ENCODE measurements around the gene MID1.

The MID1 gene

GRCh38 chrX:10620121-10620699 lies at the start of gene MID1:
Gene MID1 (minus strand): TSS chrX:10620585. CDS start chrX:10567547, 53,038 bp downstream.
- DNase-seq, result no peak

- no peak for DNase-seq
Observed at GRCh38 chrX:10667143-10667542, 46.8 kb upstream of the MID1 start.

- no peak for DNase-seq
Observed at GRCh38 chrX:10666102-10666501, 45.7 kb upstream of the MID1 start.

GRCh38 chrX:10665681-10666080 lies 45.3 kb upstream of the MID1 start:
- DNase-seq, result no peak

- DNase-seq, result no peak
Observed at GRCh38 chrX:10660171-10660570, 39.8 kb upstream of the MID1 start.

- no peak for DNase-seq
Observed at GRCh38 chrX:10656214-10656613, 35.8 kb upstream of the MID1 start.

- DNase-seq, result no peak
Observed at GRCh38 chrX:10654960-10655359, 34.6 kb upstream of the MID1 start.

GRCh38 chrX:10653302-10653701 lies 32.9 kb upstream of the MID1 start:
- no peak for DNase-seq

- no peak for DNase-seq
Observed at GRCh38 chrX:10649265-10649664, 28.9 kb upstream of the MID1 start.

GRCh38 chrX:10648614-10649013 lies 28.2 kb upstream of the MID1 start:
- no peak for DNase-seq

- no peak for DNase-seq
Observed at GRCh38 chrX:10636851-10637250, 16.5 kb upstream of the MID1 start.

GRCh38 chrX:10636337-10636736 lies 16.0 kb upstream of the MID1 start:
- DNase-seq, result no peak

GRCh38 chrX:10634392-10635161 lies 14.2 kb upstream of the MID1 start:
- DNase-seq, result no peak

- DNase-seq, result peak; percentile 1 to 30
Observed at GRCh38 chrX:10633722-10634121, 13.3 kb upstream of the MID1 start.

GRCh38 chrX:10631416-10632145 lies 11.2 kb upstream of the MID1 start:
- no peak for DNase-seq

GRCh38 chrX:10630320-10630719 lies 9.9 kb upstream of the MID1 start:
- DNase-seq, result no peak

GRCh38 chrX:10629905-10630304 lies 9.5 kb upstream of the MID1 start:
- no peak for DNase-seq

GRCh38 chrX:10628906-10629305 lies 8.5 kb upstream of the MID1 start:
- no peak for DNase-seq

- DNase-seq, result no peak
Observed at GRCh38 chrX:10622197-10622596, 1.8 kb upstream of the MID1 start.

GRCh38 chrX:10619425-10620046 lies 849 bp downstream of the MID1 start:
- no peak for DNase-seq

- no peak for DNase-seq
Observed at GRCh38 chrX:10618961-10619360, 1.4 kb downstream of the MID1 start.

GRCh38 chrX:10617999-10618351 lies 2.4 kb downstream of the MID1 start:
- no peak for DNase-seq

- DNase-seq, result no peak
Observed at GRCh38 chrX:10617186-10617998, 3.0 kb downstream of the MID1 start.

Data from SW 1271 (cell line).